KMS-11 (cell line): ENCODE results near the gene SOX2.

Source experiments
- H2AFZ ChIP-seq: fragments of 200-600 bp; sonication (generic); 2 replicates; pipeline ENCODE4 v1.6.1; 2016; ENCODE audit warnings: antibody characterized with exemption, mixed run types, low read depth
- H3K27ac ChIP-seq: fragments of 200-600 bp; sonication (generic); 2 replicates; pipeline ENCODE4 v1.6.1; 2016; ENCODE audit warnings: mild to moderate bottlenecking, mixed run types
- H3K27me3 ChIP-seq: fragments of 200-600 bp; sonication (generic); 2 replicates; pipeline ENCODE4 v1.6.1; 2017; ENCODE audit warnings: mild to moderate bottlenecking, low read depth, mixed run types, moderate library complexity; ENCODE audit not compliant: insufficient read depth
- H3K36me3 ChIP-seq: fragments of 200-600 bp; sonication (generic); 2 replicates; pipeline ENCODE4 v1.6.1; 2017; ENCODE audit warnings: mild to moderate bottlenecking, mixed run types; ENCODE audit not compliant: insufficient read depth
- H3K4me1 ChIP-seq: fragments of 200-600 bp; sonication (generic); 2 replicates; pipeline ENCODE4 v1.6.1; 2016; ENCODE audit warnings: mild to moderate bottlenecking, low read depth, mixed run types; ENCODE audit not compliant: poor library complexity, severe bottlenecking
- H3K4me2 ChIP-seq: fragments of 200-600 bp; sonication (generic); 2 replicates; pipeline ENCODE4 v1.7.0; 2016; ENCODE audit warnings: mild to moderate bottlenecking, mixed run types
- H3K4me3 ChIP-seq: fragments of 200-600 bp; sonication (generic); IDR thresholded peaks from 2 replicates; pipeline ENCODE4 v1.6.1; 2017; ENCODE audit warnings: low read depth, low read length, mixed read lengths; ENCODE audit not compliant: insufficient read depth
- H3K79me2 ChIP-seq: fragments of 200-600 bp; sonication (generic); 2 replicates; pipeline ENCODE4 v1.6.1; 2016; ENCODE audit warnings: low read depth, mixed run types; ENCODE audit not compliant: insufficient read depth
- H3K9ac ChIP-seq: fragments of 200-600 bp; sonication (generic); 2 replicates; pipeline ENCODE4 v1.6.1; 2016; ENCODE audit warnings: mild to moderate bottlenecking, mixed run types
- H4K20me1 ChIP-seq: fragments of 200-600 bp; sonication (generic); 2 replicates; pipeline ENCODE4 v1.6.1; 2016; ENCODE audit warnings: mild to moderate bottlenecking, mixed run types; ENCODE audit not compliant: insufficient read depth
- TF ChIP-seq, protein P1 (sequence below): fragments of 200-600 bp; sonication (generic); conservative IDR thresholded peaks from 2 replicates; pipeline ENCODE4 v1.6.1; 2017; ENCODE audit warnings: low read depth, mild to moderate bottlenecking, antibody characterized with exemption, low read length, moderate library complexity, mixed read lengths

Gene SOX2

DNA sequence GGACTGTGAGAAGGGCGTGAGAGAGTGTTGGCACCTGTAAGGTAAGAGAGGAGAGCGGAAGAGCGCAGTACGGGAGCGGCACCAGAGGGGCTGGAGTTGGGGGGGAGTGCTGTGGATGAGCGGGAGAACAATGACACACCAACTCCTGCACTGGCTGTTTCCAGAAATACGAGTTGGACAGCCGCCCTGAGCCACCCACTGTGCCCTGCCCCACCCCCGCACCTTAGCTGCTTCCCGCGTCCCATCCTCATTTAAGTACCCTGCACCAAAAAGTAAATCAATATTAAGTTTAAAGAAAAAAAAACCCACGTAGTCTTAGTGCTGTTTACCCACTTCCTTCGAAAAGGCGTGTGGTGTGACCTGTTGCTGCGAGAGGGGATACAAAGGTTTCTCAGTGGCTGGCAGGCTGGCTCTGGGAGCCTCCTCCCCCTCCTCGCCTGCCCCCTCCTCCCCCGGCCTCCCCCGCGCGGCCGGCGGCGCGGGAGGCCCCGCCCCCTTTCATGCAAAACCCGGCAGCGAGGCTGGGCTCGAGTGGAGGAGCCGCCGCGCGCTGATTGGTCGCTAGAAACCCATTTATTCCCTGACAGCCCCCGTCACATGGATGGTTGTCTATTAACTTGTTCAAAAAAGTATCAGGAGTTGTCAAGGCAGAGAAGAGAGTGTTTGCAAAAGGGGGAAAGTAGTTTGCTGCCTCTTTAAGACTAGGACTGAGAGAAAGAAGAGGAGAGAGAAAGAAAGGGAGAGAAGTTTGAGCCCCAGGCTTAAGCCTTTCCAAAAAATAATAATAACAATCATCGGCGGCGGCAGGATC is at the start of gene SOX2:
Gene SOX2, plus strand, starts transcription at position 601 of the 811 bp plus-strand sequence. CDS start 436 bp downstream, outside the sequence.
- no peaks in the 10 kb centered on the region for H3K36me3 ChIP-seq
- H3K79me2 ChIP-seq = peaks cover 42% of the 10 kb centered on the region
- peaks cover 20% of the 10 kb centered on the region for H3K4me1 ChIP-seq
- H3K4me2 ChIP-seq = peak within 1 kb of the TSS; percentile 74
- H3K9ac ChIP-seq = peak within 1 kb of the TSS; percentile 87
- H4K20me1 ChIP-seq = no peaks in the 10 kb centered on the region
- peak within 1 kb of the TSS; percentile 69 for H3K4me3 ChIP-seq
- H2AFZ ChIP-seq = peak within 1 kb of the TSS; percentile 58
- TF ChIP-seq, protein P1, sequence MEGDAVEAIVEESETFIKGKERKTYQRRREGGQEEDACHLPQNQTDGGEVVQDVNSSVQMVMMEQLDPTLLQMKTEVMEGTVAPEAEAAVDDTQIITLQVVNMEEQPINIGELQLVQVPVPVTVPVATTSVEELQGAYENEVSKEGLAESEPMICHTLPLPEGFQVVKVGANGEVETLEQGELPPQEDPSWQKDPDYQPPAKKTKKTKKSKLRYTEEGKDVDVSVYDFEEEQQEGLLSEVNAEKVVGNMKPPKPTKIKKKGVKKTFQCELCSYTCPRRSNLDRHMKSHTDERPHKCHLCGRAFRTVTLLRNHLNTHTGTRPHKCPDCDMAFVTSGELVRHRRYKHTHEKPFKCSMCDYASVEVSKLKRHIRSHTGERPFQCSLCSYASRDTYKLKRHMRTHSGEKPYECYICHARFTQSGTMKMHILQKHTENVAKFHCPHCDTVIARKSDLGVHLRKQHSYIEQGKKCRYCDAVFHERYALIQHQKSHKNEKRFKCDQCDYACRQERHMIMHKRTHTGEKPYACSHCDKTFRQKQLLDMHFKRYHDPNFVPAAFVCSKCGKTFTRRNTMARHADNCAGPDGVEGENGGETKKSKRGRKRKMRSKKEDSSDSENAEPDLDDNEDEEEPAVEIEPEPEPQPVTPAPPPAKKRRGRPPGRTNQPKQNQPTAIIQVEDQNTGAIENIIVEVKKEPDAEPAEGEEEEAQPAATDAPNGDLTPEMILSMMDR = no peak
- H3K27me3 ChIP-seq = no peaks in the 10 kb centered on the region
- peak within 1 kb of the TSS; percentile 86 for H3K27ac ChIP-seq

DNA sequence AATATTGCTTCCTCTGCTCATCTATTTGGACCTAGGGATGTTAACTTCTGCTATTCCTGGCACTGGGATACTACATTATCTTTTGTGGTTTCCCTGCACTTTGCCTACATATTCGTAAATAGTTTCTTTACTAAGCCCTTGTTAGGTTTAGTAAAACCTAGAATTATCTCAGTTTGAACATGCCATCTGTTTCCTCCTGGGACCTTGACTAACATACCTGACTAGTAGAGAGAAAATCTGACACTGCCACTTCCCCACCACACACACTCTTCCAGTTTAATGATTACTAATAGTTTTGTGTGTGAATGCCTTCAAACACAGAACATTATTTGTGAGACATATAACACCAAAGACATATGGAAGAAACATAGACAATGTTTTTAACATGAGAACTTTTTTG is 28.2 kb upstream of the SOX2 start:
- TF ChIP-seq, protein P1 = no peak
- Histone ChIP-seq H3K9ac (no peak overlapping the region), H3K4me3 (no peak overlapping the region), H4K20me1 (no peaks in the 10 kb centered on the region), H3K4me2 (no peak overlapping the region), H2AFZ (no peak overlapping the region), H3K36me3 (no peaks in the 10 kb centered on the region), H3K4me1 (no peaks in the 10 kb centered on the region), H3K27me3 (no peaks in the 10 kb centered on the region), H3K27ac (no peak overlapping the region), H3K79me2 (no peaks in the 10 kb centered on the region)

DNA sequence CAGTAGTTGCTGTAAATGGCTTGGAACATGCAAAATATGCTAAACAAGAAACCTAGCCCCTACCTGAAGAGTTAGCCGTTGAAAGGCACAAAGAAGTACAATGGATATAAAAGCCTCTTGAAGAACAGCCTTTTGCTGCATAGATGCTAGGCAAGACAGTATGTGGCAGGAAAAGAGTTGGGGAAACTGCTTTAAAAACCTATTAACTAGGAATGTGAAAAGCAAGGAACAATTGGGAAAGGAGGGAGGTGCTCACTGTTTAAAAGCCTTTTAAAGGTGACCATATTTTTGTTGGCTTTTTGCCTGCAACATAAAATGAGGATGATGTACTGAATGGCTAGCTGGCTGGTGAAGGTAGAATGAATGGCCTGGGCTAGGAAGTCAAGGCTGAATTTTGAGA is 24.5 kb upstream of the SOX2 start:
- H3K27me3 ChIP-seq = no peaks in the 10 kb centered on the region
- no peak overlapping the region for H3K4me3 ChIP-seq
- H3K79me2 ChIP-seq = no peaks in the 10 kb centered on the region
- no peaks in the 10 kb centered on the region for H3K4me1 ChIP-seq
- H3K27ac ChIP-seq = no peak overlapping the region
- TF ChIP-seq, protein P1 = no peak
- H3K9ac ChIP-seq = no peak overlapping the region
- no peak overlapping the region for H2AFZ ChIP-seq
- H4K20me1 ChIP-seq = no peaks in the 10 kb centered on the region
- H3K4me2 ChIP-seq = no peak overlapping the region
- no peaks in the 10 kb centered on the region for H3K36me3 ChIP-seq

DNA sequence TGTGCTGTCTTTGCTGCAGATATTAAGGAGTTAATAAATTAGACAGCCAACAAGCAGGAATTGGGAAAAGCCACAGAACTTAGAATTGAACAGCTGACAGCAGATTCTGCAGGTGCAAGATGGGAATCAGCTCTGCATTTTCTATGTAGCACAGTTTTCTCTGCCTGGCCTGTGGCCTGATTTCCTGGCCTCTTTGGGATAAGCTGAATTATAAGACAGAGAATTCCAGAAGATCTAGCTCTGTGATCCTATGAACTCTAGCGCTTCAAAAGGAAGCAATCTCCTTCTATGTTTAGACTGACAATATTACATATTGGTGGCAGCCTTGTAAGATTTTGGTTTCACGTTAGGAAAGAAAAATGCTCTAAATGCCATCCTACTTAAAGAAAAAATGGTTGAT is 24.0 kb upstream of the SOX2 start:
- TF ChIP-seq, protein P1 = no peak
- H3K9ac ChIP-seq = no peak overlapping the region
- no peak overlapping the region for H3K27ac ChIP-seq
- no peaks in the 10 kb centered on the region for H3K79me2 ChIP-seq
- no peak overlapping the region for H3K4me2 ChIP-seq
- no peaks in the 10 kb centered on the region for H4K20me1 ChIP-seq
- no peaks in the 10 kb centered on the region for H3K4me1 ChIP-seq
- no peak overlapping the region for H2AFZ ChIP-seq
- H3K4me3 ChIP-seq = no peak overlapping the region
- no peaks in the 10 kb centered on the region for H3K36me3 ChIP-seq
- no peaks in the 10 kb centered on the region for H3K27me3 ChIP-seq
